Upper lobe of right lung (tissue), 1 donor: ENCODE results near the gene PTTG1IP. TPM values are rescaled to one million over a fixed set of nuclear protein-coding genes. Genes with fewer than 3 reads are reported as not detected.

Source experiments
- ATAC-seq: fragments of 200-7000 bp; cut with Tn5 transposase; one replicate; pipeline ENCODE4 v1.9.1; 2020; ENCODE audit warnings: mild to moderate bottlenecking, moderate library complexity
- DNase-seq: peaks from one replicate; pipeline ENCODE4 v3.0.0-alpha.2; 2020
- H3K27ac ChIP-seq: fragments of 200-600 bp; one replicate; pipeline ENCODE4 v1.8.0; 2022
- H3K27me3 ChIP-seq: fragments of 200-600 bp; one replicate; pipeline ENCODE4 v1.8.0; 2022; ENCODE audit warnings: mild to moderate bottlenecking
- H3K36me3 ChIP-seq: fragments of 200-600 bp; one replicate; pipeline ENCODE4 v1.8.0; 2022
- H3K4me1 ChIP-seq: fragments of 200-600 bp; one replicate; pipeline ENCODE4 v1.8.0; 2022
- H3K4me3 ChIP-seq: fragments of 200-600 bp; one replicate; pipeline ENCODE4 v1.8.0; 2022; ENCODE audit warnings: mild to moderate bottlenecking
- H3K9me3 ChIP-seq: fragments of 200-600 bp; one replicate; pipeline ENCODE4 v1.8.0; 2022
- intact Hi-C: fragments of 100-400 bp; cut with DNase I; formaldehyde crosslinking; loops from one replicate; pipeline ENCODE4 v1.11.0; 2022
- total RNA-seq: library from RNA; stranded (reverse); fragmentation: NEBNext Ultra II Directional; extraction: Animal tissue kit (Norgen Biotek cat#: 25700); gene quantifications from one replicate; pipeline ENCODE4 v1.2.1, GENCODE V29; 2021
- TF ChIP-seq, protein P1 (sequence below): fragments of 200-600 bp; IDR thresholded peaks from one replicate; pipeline ENCODE4 v1.8.0; 2022; ENCODE audit warnings: antibody characterized with exemption
- donor health status: DM: no; HTN: yes; CAD: no; lungs with severe emphysema.

The PTTG1IP gene
- total RNA-seq, 1 donor from 2014 or later: 244 TPM

DNA sequence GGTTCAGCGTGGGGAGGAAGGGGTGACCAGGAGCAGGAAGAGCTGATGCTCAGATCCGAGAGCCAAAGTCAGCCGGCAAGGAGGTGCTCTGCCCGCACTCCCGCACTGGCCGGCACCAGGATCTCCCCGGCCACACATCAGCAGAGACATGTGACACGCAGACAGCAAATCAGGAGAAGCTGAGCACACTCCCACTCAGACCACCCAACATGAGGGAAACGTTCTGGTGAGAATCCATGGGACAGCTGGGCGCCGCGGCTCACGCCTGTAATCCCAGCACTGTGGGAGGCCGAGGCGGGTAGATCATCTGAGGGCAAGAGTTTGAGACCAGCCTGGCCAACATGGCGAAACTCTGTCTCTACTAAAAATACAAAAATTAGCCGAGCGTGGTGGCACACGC is 18.6 kb upstream of the PTTG1IP start:
- intact Hi-C loops: no loop called here
- Histone ChIP-seq H3K4me3 (no peak overlapping the region), H3K4me1 (peaks cover under 1% of the 10 kb centered on the region), H3K9me3 (no peaks in the 10 kb centered on the region), H3K27me3 (no peaks in the 10 kb centered on the region), H3K27ac (no peak overlapping the region), H3K36me3 (peaks cover 5% of the 10 kb centered on the region)
- DNase-seq: no peak
- TF ChIP-seq, protein P1, sequence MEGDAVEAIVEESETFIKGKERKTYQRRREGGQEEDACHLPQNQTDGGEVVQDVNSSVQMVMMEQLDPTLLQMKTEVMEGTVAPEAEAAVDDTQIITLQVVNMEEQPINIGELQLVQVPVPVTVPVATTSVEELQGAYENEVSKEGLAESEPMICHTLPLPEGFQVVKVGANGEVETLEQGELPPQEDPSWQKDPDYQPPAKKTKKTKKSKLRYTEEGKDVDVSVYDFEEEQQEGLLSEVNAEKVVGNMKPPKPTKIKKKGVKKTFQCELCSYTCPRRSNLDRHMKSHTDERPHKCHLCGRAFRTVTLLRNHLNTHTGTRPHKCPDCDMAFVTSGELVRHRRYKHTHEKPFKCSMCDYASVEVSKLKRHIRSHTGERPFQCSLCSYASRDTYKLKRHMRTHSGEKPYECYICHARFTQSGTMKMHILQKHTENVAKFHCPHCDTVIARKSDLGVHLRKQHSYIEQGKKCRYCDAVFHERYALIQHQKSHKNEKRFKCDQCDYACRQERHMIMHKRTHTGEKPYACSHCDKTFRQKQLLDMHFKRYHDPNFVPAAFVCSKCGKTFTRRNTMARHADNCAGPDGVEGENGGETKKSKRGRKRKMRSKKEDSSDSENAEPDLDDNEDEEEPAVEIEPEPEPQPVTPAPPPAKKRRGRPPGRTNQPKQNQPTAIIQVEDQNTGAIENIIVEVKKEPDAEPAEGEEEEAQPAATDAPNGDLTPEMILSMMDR: no peak
- no peak for ATAC-seq

DNA sequence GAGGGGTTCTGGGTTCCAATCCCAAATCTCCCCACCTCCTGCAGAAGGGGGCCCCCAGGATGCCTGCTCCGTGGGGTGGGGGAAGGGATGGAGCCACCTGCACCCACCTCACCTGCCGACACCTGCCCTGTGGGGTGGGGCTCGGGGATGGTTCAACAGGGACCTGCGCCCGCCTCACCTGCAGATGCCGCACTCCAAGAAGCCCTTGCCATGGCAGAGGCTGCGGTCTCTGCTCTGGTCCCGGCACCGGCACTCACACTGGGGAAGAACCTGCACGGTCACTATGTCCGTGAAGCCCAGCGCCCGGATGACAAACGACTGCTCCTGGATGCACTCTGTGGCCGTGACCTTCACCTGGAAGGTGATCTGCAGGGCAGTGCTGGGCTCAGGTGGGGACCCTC is 18.1 kb upstream of the PTTG1IP start:
- TF ChIP-seq, protein P1: no peak
- H3K27me3 ChIP-seq: no peaks in the 10 kb centered on the region
- no peak overlapping the region for H3K27ac ChIP-seq
- H3K36me3 ChIP-seq: peaks cover 5% of the 10 kb centered on the region
- H3K9me3 ChIP-seq: no peaks in the 10 kb centered on the region
- H3K4me1 ChIP-seq: no peaks in the 10 kb centered on the region
- no peak overlapping the region for H3K4me3 ChIP-seq
- ATAC-seq (no peak), DNase-seq (no peak)
- intact Hi-C loops: no loop called here

- intact Hi-C loops: no loop called here
- TF ChIP-seq, protein P1: no peak
- Histone ChIP-seq H3K27me3 (no peaks in the 10 kb centered on the region), H3K4me3 (no peak overlapping the region), H3K36me3 (peaks cover 5% of the 10 kb centered on the region), H3K9me3 (no peaks in the 10 kb centered on the region), H3K4me1 (no peaks in the 10 kb centered on the region), H3K27ac (no peak overlapping the region)
- DNase-seq: no peak
- ATAC-seq: no peak
These were observed 17.6 kb upstream of the PTTG1IP start for GRCh38 chr21:44890961-44891541.

DNA sequence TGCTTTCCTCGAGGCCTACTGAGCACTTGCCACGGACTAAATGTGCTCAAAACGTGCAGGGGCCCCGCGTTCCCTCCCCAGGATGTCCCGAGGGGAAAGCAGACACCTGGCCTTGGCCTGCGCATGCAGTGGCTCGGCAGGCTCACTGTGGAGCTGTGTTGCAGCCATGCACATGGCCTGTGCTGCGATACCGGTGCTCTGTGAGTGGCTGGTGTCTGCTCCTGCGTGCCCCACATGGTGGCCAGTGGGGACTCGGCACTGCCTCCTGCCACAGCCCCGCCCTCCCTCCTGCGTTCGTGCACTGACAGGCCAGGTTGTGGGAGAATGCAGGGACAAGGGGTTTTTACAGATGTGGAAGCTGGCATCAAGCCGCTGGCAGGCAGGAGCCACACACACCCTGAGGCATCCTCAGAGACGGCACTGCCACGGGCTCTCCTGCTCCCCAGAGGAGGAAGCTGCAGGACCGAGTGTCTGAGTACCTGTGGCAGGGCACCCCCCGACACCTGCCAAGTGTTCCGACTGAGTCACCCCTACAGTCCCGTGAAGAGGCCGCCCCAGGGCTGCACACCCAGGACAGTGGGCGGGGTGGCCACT is 16.9 kb upstream of the PTTG1IP start:
- Histone ChIP-seq H3K4me3 (no peak overlapping the region), H3K36me3 (peaks cover 5% of the 10 kb centered on the region), H3K4me1 (no peaks in the 10 kb centered on the region), H3K9me3 (no peaks in the 10 kb centered on the region), H3K27me3 (no peaks in the 10 kb centered on the region), H3K27ac (no peak overlapping the region)
- ATAC-seq (no peak), DNase-seq (no peak)
- intact Hi-C loops: no loop called here
- TF ChIP-seq, protein P1: no peak

DNA sequence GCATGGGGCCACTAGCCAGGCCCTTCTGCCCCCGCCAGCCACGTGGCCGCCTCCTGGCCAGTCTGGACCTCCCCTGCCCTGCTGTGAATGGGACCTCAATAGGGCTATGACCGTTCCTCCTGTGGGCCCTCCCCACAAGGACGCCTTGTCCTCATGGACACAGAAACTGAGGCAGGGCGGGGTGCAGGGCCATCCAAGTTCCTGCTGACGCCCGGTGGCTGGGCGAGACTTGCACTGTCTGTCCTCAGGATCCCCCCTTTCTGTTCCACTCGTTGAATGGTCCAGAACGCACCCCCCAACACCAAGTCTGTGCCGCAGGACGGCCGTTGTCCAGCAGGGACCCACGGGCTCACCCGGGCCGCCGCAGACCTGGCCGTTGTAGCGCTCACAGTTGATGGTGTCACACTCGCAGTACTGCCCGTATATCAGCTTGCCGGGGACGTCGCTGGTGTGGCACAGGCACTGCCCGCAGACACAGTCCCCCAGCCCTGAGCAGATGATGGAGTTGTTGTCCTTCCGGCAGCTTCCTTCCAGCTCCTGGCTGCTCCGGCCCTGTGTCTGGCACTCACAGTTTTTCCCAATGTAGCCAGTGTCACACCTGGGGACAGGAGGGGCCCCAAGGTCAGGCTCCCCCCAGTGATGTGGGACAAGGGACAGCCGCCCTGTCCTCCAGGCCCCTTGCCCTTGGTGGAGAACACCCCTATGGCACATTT is 16.3 kb upstream of the PTTG1IP start:
- intact Hi-C loops: no loop called here
- DNase-seq: no peak
- Histone ChIP-seq H3K9me3 (no peaks in the 10 kb centered on the region), H3K36me3 (peaks cover 5% of the 10 kb centered on the region), H3K4me1 (no peaks in the 10 kb centered on the region), H3K27me3 (no peaks in the 10 kb centered on the region), H3K4me3 (no peak overlapping the region), H3K27ac (no peak overlapping the region)
- TF ChIP-seq, protein P1: no peak
- no peak for ATAC-seq
